GM21825 (cell line): ENCODE data around the gene ZC3H12D.

Source experiments
- ATAC-seq: cut with Tn5 transposase; IDR thresholded peaks from one replicate; pipeline ENCODE4 v1.9.1; 2021; ENCODE audit warnings: mild to moderate bottlenecking, moderate library complexity; ENCODE audit not compliant: unreplicated experiment

Gene ZC3H12D

GRCh38 chr6:149419696-149420404, 65.0 kb downstream of the ZC3H12D start:
- ATAC-seq = no peak

GRCh38 chr6:149414821-149415220, 70.0 kb downstream of the ZC3H12D start:
- ATAC-seq = no peak

GRCh38 chr6:149414009-149414408, 70.8 kb downstream of the ZC3H12D start:
- ATAC-seq = no peak

DNA sequence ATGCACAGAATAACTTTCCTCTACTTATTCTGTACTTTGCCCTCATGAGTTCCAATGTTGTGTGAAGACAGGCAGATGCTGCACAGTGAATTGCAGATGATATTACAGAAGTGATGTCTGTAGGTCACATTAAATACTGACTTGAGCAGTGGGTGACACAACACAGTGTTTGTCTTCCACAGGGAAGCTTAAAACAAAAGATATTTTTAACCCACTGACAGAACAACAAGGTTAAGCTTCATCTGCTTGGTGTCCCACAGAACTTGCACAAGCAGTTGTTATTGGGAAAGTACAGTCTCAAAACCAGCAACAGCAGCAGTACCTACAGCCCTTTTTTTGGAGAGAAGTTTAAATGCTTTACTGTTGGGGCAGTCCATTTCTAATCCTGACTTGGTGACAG, 74.3 kb downstream of the ZC3H12D start:
- no peak for ATAC-seq

DNA sequence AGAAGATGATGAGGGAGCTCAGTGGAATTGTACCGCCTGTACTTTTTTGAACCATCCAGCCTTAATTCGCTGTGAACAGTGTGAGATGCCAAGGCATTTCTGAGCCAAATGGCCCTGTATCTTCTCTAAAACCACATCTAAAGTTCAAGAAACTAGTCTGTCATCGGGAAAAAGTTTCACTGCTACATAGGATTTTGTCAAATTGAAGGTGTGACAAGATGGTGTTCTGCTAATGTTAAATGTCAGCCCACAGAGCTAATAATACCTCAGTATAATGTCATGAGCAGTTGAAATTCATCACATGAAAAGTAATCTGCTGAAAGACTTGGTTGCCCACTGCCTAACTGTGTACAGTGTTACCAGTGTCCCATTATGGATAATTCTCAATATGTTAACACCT, 75.2 kb downstream of the ZC3H12D start:
- ATAC-seq = no peak

- no peak for ATAC-seq
These were observed 78.7 kb downstream of the ZC3H12D start for GRCh38 chr6:149405823-149406765.

GRCh38 chr6:149403534-149403933, 81.3 kb downstream of the ZC3H12D start:
- ATAC-seq = no peak

- no peak for ATAC-seq
These were observed 84.8 kb downstream of the ZC3H12D start, which contains the start of gene SUMO4 for GRCh38 chr6:149400050-149400449. Gene SUMO4 (plus strand): TSS chr6:149400262. CDS start chr6:149400392, 130 bp downstream.

GRCh38 chr6:149397384-149397783, 87.4 kb downstream of the ZC3H12D start:
- no peak for ATAC-seq
